ENCODE measurements around the gene CCDC134.
A peak's percentile ranks its signal among the peaks of the same experiment; 100 is the strongest.

CCDC134 gene

DNA sequence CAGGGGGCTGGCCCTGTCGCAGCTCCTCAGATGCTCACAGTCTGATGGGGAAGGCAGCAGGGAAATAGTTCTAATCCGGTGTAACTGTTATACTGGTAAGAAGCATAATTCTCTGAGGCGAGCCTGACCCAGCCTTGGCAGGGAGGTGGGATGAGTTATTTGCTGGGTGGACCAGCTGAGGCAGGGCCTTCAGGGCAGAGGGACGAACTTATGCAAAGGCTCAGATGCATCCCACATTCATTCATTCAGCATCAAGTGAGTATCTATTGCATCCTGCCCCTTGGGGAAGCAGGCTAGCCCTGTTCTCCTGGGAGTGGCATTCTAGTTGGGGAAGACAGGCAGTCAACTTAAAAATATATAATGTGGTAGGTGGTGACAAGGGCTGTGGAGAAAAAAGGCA, 18.8 kb downstream of the CCDC134 start:
- Histone ChIP-seq H3K4me3 (no peak overlapping the region), H3K27ac (no peak overlapping the region)

DNA sequence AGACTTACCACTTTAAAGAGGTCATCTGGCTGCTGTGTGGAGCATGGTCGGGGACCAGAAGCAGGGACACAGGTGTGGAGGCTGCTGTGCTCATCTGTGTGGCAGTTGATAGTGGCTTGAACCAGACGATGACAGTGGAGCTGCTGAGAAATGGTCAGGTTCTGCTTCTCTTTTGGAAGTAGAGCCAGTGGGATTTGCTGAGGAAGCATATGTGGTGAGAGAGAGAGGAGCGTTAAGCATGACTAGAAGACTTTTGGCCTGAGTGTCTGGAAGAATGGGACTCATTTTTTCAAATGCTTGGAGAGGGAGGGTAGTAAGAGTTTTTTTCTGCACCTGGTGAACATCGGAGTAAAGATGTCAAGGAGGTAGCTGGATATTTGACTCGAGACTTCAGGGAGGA, 20.0 kb downstream of the CCDC134 start:
- no peak overlapping the region for H3K4me3 ChIP-seq
- H3K27ac ChIP-seq: no peak overlapping the region

DNA sequence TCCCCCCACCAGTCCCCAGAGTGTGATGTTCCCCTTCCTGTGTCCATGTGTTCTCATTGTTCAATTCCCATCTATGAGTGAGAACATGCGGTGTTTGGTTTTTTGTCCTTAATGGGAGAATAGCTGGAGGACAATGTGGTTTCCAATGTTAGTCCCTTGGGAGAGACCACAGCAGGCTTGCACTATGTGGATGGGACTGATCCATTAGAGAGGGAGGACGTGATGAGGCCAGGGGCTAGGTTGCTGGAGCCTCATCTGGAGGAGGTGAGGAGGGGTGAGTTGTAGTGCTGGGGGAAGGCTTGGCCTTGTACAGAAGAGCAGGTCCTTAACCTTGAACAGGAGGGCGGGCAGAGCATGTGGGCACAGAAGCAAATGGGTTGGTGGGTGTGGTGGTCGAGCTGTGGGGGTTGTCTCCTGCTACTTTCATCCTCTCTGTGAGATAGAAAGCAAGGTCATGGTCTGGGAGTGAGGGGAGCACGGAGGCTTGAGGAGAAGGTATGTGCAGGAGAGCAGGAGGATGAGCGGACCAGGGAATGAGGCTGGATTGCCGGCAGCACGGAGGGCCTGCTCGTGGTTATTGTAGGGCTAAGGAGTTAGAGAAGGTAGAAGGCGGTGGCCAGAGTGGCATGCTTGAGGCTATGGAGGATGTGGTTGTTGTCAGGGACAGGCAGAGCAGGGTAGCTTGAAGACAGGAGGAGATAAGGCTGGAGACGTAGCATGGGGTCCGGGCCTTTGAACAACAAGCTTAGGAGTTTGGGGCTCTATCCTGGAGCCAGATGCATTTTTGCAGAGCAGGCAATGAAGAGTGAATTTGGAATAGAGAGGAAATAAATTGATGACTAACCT, 21.2 kb downstream of the CCDC134 start:
- H3K27ac ChIP-seq: no peak overlapping the region

DNA sequence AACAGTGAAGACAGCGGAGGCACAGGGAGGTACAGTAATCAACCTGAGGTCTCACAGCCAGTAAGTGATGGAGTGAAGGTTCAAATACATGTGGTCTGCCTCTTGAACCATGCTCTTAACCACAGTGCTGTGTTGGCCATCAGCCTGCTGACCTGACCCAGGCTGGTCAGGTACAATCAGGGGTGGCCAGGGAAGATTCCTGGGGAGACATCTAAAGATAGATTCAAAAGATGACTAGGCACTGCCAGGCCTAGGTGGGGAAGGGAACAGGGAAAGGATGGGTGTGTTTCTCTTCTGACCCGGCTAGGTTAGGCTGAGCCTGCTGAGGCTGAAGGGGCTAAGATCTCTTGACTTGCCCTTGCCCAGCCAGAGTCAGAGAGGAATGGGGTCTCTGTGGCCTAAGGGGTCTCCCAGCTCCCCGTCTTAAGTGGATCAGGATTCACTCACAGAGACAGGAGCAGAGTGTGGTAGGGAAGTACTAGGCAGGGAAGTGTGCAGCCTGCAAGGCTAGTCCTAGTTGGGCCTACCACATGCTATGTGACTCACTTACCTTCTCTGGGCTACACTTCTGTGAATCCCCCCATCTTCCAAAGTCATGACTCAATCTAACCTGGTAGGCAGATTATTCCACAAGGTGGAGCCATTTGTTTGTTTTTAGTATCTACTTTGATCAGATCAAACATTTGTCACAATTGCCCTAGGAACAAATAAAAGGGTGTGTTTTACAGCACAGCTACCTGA, 22.0 kb downstream of the CCDC134 start:
- no peak overlapping the region for H3K4me3 ChIP-seq
- H3K27ac ChIP-seq: no peak overlapping the region

More for the DNA sequence above, 21.2 kb downstream of the CCDC134 start:
- no peak overlapping the region for H3K4me3 ChIP-seq

DNA sequence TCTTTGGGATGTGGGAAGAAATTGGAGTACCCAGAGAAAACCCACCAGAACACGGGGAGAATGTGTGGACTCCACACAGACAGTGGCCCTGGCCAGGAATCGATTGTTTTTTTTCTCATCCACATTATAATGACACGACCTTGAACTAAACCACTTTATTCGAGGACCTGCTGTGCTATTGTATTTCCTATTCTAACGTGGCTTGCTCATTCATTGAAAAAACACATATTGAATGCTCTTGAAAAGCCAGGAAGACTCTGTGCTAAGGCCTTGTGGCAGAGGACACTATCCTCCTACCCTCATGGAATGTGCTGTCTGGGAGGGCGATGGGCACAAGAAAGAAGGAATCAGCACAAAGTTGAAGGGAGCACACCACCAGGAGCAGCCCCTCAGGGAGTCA, 23.3 kb downstream of the CCDC134 start:
- H3K27ac ChIP-seq: no peak overlapping the region
- H3K4me3 ChIP-seq: no peak overlapping the region

DNA sequence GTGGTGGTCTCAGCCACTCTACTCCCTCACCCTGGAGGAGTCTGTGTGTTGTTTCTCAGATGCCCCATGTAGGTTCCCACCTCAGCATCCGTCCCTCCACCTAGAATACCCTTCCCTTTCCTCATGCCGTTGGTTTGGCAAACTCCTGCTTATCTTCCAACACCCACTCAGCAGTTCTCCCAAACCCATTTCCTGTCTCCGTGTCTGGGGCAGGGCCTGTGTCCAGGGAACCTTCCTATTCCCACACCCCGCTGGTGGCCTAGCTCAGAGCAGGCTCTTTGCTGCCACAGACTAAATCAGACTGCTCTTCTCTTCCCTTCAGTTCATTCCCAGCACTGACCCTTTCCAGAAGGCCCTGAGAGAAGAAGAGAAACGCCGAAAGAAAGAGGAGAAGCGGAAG, 24.9 kb downstream of the CCDC134 start:
- peak overlapping the region in 5 of 21 experiments; percentile 12 to 64 (median 51) for H3K27ac ChIP-seq

DNA sequence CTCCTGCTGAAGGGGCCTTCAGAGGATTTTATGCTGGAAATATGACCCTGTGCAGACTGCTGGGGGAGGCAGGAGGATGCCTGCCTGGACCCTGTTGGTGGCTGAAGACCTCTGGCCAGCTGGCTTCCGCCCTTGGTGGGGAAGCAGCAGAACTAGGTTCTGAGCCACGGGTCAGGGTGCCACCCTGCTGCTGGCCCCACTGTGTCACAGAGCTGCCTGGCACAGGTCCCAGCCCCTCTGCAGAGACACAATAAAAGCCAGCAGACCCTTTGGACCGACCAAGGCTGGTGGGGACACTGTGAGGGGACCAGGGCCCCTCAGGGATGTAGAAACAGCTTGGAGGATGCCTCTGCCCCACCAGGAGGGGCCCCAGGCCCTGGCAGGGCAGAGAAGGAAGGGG, 25.5 kb downstream of the CCDC134 start:
- no peak overlapping the region for H3K4me3 ChIP-seq
- H3K27ac ChIP-seq: peak overlapping the region in 9 of 21 experiments; percentile 12 to 64 (median 51)

More for the DNA sequence above, 24.9 kb downstream of the CCDC134 start:
- no peak overlapping the region for H3K4me3 ChIP-seq

DNA sequence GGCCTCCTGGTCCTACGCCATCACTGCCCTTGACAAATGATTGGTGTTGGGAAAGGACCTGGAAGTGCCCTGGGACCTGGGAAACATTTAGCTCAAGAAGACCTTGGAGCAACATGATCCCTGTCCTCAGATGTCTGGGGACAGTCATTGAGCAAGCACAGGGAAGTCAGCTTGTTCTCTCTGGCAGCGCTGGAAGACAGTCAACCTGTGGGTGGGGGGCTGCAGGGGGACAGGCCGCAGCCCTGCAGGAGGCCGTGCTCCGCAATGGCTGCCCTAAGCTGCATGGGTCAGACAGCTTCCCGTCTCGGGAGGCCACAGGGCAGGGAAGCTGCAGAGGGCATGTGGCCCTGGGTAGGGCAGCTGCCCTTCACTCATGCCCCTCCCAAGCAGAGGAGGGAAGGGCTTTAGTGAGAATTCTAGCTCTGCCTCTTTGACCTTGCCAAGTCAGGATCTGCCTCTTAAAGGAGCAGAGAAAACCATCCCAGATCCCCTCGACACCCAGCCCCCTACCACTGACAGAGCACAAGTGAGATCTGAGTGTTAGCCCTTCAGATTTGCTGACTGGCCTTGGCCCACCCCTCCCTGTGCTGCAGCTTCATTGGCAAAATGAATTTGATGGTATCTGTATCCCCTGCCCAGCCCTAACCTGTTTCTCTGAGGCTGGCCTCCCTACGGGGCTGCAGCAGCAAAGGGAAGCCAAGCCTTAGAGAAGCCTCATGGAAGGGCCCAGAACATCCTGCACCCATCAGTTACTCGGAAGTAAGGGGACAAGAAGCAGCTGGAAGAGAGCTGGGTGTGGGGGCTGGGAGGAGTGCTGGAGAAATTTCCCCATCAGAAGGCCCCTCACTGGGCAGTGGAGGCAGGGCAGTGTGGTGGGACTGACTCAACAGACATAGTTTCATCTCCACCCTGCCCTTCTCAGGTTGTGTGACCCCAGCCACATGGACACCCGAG, 26.2 kb downstream of the CCDC134 start:
- no peak overlapping the region for H3K4me3 ChIP-seq
- peak overlapping the region in 8 of 21 experiments; percentile 21 to 64 (median 52) for H3K27ac ChIP-seq

DNA sequence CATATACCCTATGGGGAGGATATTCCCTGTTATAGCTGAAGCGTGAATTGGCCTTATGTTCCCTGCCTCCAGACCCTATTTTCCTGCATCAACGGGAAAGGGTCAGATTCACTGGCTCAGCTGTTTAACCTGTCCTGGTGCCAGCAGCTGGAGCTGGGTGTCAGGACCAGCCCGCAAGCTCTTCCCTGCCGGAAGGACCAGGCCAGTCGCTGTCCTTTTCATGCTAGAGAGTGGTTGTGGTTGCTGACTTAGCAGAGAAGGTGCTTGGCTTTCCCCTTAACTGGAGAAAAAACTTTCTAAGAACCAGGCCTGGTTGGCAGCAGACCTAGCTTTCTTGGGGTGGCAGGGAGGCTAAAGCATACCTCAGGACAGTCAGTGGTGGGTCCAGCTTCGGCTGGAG, 27.2 kb downstream of the CCDC134 start:
- Histone ChIP-seq H3K27ac (no peak overlapping the region), H3K4me3 (no peak overlapping the region)

DNA sequence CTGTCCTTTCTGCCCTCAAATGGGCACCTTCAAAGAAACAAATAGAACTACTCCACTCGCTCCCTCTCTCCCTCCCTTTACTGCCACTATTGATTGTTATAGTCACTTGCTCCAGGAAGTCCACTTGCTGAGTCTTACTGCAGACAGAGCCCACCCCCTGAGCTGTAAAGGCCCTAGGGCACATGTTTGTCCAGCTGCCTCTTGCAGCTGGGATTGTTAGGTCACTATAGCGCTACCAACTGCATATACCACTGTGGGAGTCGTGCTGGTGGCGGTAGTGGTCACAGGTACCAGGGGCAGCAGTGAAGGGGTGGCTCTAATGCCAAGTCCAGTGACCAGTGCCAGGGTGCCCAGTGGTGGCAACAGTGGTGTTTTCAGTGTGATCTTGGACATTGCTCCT, 28.0 kb downstream of the CCDC134 start:
- Histone ChIP-seq H3K4me3 (no peak overlapping the region), H3K27ac (no peak overlapping the region)

DNA sequence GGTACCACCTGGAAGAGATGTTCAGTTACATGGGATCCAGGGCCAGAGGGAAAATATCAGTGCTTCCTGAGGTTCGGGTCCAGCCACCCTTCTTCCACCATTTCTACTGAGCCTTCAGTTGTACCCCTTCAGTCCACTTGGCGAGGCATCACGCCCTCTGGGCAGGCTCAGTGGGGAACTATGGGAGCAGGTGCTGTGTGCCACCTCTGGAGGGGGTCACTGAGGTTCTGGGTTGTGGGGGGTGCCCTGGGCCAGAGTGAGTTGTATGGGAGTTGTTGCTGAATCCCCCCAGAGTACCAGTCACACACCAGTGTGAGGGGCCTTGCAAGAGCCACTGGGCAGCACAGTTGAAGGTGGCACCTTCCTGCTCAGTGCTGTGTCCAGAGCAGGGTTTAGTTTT, 29.7 kb downstream of the CCDC134 start:
- H3K27ac ChIP-seq: no peak overlapping the region
- no peak overlapping the region for H3K4me3 ChIP-seq

DNA sequence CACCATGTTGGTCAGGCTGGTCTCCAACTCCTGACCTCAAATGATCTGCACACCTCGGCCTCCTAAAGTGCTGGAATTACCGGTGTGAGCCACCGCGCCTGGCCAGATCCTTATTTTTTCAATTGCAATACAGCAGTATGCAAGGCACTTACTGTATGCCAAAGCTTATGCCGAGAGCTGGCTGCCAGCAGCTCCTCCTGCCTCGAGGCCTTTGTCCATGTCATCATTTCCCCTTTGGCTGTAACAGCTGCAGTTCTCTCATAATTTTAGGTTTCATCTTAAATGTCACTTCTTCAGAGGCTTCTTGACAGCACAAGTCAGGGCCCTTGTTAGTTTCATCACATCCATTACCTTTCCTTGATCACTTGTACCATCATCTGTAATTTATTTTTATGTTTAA, 30.9 kb downstream of the CCDC134 start:
- H3K4me3 ChIP-seq: no peak overlapping the region
- H3K27ac ChIP-seq: peak overlapping the region in 12 of 21 experiments; percentile 11 to 99 (median 96)

DNA sequence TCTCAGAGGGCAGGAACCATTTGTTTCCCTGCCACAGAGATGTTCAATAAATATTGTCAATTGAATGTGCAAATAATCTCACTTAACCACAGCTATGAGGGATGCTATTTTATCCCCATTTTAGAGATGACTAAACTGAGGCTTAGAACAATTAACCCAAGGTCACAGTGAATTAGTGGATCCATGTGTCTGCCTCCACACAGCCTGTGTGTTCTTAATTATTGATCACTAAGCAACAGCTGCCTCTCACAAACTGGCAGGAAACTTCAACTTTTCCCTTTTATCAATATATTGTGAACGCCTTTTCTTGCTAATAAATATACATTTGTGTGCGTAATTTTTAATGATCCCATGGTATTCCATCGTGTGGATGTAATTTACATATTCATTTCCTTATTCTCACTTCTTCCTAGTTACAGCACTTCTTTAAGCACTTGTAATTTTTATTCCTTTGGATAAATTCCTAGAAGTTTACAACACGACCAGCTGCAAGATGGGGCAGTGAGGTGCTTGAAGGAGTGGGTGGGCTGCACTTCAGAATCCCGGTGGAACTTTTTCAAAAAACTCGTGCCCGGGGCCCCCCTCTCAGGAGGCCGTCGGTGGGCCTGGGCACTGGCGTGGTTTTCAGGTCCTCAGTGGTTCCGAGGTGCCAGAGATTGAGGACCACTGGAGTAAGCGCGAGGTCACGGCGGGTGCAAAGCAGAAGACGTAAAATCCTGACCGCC, 31.5 kb downstream of the CCDC134 start:
- H3K4me3 ChIP-seq: peak overlapping the region; percentile 70 to 100 (median 80)
- peak overlapping the region; percentile 14 to 99 (median 96) for H3K27ac ChIP-seq

DNA sequence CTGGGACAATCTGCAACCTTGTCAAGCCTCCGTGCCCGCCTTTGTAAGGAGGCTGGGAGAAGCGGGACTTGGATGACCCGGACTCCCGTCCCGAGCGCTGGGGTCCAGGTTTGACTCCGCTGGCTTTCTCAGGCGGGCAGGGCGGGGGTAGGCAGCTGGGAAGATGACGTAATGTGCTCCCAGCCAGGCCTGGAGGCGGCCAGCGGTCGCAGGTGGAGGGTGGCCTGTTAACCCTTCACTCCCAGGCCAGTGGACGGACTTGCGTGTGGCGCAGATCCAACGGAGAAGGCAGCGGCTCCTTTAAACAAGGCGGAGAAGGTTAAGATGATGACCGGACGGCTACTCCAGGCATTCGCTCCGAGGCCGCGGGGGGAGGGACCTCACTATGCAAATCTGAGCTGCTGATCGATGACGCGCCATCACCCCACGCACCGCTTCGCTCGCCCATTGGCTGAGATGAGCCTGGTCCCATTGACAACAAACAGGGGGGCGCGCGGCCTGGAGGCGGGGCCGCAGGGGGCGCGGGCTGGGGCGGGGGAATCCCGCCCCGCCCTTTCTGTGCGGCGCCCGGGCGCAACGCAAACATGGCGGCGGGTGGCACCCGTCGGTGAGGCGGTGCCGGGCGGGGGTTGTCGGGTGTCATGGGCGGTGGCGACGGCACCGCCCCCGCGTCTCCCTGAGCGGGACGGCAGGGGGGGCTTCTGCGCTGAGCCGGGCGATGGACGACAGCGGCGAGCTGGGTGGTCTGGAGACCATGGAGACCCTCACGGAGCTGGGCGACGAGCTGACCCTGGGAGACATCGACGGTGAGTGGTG, 32.3 kb downstream of the CCDC134 start, which contains the start of gene SREBF2:
Gene SREBF2, plus strand, starts transcription at position 553 of the 816 bp plus-strand sequence. Its CDS starts 166 bp downstream, at position 719.
- H3K4me3 ChIP-seq: peak within 1 kb of the TSS; percentile 70 to 100 (median 80)
- H3K27ac ChIP-seq: peak within 1 kb of the TSS; percentile 66 to 99 (median 96)

DNA sequence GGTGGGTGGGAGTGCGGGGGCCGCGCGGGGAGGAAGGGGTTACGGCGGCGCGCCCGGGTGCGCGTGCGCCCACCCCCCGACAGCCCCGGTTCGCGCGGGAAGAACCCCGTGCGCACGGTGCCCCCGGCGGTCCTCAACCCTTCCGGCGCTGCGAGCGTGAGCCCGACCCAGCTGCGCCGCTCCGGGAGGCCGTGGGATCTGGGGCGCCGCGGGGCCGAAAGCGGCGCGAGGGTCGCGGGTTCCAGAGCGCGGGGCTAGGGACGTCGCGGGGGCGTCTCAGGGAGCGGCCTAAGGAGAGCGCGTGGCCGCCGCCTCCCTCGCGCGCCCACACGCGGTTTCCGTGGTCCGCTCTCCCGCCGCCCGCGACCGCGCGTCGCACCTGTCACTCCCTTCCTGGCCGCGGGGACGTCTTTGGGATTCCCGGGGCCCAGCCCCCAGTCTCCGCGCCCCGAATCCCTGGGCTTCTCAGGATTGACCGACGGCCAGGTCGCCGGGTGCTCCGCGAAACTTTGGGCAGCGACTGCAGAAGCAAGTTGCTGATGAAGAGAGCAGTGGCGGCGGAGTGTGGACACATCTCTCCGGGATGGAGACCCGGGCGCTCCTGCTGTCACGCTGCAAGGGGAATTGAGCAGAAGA, 33.0 kb downstream of the CCDC134 start:
- peak overlapping the region; percentile 70 to 100 (median 80) for H3K4me3 ChIP-seq
- peak overlapping the region; percentile 66 to 99 (median 96) for H3K27ac ChIP-seq

DNA sequence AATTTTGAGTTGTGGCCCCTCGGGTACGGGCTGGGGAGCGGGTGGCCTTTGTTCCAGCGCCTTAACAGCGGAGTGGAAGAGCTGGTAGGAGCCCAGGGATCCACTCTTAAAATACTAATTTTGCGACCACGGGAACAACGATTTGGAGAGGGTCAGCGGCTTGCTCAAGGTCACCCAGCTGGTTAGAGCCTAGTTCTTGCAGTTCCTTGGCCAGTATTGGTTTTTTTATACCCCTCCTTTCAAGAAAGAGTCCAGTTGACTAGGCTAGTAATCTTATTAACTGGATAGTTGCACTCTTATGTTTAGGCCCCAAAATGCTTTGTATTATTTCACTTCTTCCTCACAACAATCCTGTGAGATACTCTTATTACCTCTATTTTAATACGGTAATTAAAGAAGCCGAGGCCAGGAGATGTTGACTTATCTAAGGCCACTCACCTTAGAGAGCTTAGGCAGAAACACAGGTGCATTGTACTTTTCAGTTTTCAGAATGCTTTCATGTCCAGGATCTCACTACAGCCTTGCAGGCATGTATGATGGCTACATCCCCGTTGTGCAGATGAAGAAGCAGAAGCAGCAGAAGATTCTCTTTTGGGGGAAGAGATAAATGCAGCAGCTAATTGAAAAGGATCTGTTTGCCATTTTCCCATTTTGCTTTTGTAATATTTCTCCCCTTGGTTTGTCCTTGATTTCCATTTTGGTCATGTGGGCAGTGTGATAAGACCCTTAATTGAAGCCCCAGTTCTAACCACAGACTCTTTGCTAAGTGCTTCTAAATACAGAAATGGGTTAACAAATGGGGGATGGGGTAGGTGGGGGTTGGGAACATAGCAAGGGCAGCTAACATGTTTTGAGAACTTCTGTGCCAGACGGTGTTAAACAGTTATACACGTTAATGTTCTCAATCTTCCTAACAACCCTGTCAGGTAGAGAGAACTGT, 33.8 kb downstream of the CCDC134 start:
- peak overlapping the region; percentile 70 to 100 (median 80) for H3K4me3 ChIP-seq
- H3K27ac ChIP-seq: peak overlapping the region; percentile 66 to 99 (median 96)
